Measurements from ENCODE around the gene POR.
A peak's percentile ranks its signal among the peaks of the same experiment; 100 is the strongest.
"Not testable (repeated sequence)": the region's sequence is repeated elsewhere in the genome, so short reads cannot be mapped to it uniquely, and the experiment has no call there.

The POR gene

GRCh38 chr7:76016191-76016947 is 101.4 kb downstream of the POR start:
- no peak for DNase-seq

- not testable (repeated sequence) for DNase-seq
These were observed 103.6 kb downstream of the POR start for GRCh38 chr7:76018520-76018919.

DNA sequence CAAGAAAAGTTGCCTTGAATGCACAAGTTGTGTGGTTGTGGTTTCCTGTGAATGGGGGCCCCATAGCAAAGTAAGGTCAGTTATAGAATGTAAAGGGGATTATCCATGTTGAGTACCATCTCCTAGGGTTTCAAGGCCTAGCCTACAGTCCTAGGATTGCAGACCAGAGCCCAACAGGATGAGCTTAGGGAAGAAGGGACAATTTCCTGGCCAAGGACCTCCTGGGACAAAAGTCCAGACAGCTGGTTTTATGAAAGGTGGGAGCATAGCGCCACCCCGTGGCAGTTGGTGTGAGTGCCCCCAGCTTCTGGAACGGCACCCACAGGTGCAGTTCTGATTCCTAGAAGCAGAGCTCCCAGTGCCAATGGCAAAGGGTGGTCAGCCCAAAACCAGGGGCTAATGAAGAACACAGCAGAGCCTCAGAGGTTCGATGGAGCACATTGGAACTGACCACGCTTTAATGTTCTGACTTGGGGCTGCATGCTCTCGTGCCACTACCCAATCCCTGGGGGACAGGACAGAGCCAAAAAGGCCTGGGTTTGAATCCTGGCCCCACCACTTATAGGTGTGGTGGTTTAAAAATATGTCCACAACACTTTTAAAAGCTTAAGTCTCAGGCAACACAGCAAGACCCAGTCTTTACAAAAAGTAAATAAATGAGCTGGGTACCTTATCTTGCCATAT is 105.2 kb downstream of the POR start:
- peak in 44 of 51 donors; percentile 1 to 78 (median 26) for DNase-seq

DNA sequence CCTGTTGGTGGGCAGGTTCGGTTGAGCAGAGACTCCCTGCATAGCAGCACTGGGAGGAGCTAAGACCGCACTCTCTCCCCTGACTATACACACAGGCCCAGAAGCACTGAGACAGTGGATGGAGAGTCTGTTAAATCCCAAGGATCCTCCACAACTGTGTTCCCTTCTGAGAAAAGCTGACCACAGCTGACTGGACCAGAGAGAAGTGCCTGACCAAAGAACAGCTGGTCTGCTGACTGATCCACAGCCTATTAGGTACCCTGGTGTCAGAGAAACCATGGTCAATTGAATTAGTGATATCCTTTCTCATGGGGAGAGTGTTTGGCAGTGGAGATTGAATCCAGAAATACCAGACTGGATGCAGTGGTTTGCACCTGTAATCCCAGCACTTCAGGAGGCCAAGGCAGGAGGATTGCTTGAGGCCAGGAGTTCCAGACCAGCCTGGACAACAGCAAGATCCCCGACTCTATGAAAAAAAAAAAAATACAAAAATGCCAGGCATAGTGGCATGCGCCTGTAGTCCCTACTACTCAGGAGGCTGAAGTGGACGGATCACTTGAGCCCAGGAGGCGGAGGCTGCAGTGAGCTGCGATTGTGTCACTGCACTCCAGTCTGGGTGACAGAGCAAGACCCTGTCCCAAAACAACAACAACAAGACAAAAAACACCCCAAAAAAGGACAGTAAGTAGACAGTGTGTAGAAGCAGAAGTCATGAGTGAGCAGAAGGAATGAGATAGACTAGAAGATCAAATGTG is 107.2 kb downstream of the POR start:
- no peak for DNase-seq

DNA sequence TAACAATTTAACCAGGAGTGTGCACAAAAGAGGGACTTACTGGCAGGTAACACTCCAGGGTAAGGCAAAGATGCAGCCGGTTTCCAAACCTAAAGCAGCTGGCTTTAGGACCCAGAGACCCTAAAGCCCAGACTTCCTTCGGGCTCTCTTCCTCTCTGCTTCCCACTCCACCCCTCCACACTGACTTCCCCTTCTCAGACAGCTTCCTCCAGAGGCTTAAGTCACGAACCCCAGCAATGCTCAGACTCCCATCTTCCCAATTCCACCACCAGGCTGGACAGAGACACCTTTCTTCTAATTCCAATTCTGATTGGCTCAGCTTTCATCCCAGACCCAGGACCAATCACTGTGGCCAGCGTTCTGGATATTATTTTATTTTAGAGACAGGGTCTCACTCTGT is 108.0 kb downstream of the POR start:
- peak in 12 of 51 donors; percentile 2 to 23 (median 8) for DNase-seq

- DNase-seq = not testable (repeated sequence)
These were observed 114.7 kb downstream of the POR start for GRCh38 chr7:76029682-76030081.

DNA sequence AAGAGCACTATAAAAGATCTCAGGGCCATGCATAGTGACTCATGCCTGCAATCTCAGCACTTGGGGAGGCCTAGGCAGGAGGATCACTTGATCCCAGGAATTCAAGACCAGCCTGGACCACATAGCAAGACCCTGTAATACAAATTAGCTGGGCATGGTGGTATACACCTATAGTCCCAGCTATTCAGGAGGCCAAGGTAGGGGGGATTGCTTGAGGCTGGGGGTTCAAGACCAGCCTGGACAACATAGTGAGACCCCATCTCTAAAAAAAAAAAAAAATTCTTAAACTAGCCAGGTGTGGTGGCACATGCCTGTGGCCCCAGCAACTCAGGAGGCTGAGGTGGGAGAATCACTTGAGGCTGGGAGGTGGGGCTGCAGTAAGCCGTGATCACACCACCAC is 117.0 kb downstream of the POR start:
- DNase-seq = no peak
